A204.1 (cell line): ENCODE data around the gene INPP4B.
"Not testable (repeated sequence)": the region's sequence is repeated elsewhere in the genome, so short reads cannot be mapped to it uniquely, and the experiment has no call there.

Experiments
- FAIRE-seq: peaks from 2 replicates; lab custom pipeline; 2012; peaks lifted over from hg19 to GRCh38; lab: Jason Lieb, UNC

INPP4B gene

DNA sequence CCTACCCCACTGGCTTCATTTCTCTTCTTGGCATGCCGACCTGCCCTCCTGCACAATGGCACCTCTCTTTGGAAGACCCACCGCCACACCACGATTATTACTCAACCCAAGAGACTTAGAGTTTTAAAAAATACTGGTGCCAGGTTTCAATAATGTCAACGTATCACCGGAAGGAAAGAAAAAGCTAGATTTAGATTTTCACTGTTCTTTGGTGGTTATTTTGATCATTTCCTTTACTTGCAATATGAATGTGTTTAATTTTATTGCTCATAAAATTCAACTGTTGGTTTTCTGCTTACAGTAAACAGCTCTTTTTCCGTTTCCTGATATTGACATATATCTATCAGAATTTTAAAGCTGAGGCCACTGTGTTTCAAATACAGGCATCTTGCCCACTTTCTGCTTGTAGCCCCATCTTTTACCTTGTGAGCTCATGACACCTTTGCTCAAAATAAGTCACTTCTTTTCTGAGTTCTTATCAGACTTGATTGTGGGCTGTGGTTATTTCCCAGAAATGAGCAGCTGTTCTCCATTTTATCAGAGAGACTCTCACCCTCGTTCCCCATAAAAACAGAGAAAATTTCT lies 439.1 kb downstream of the INPP4B start:
- FAIRE-seq: peak; percentile 100

DNA sequence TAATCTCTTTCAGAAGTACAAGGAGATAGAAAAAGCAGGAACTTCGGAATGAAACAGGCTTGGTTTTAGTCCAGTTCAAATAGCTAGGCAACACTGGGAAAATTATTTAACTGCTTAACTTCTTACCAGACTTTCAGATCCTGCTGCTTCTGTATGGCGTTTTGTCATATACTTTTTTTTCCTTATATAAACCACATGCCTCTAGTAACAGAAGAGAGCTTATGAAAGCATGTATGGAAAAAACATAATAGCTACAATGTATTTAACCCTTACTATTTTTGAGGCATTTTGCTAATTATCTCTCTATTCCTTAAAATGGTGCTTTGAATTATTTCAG lies 439.6 kb downstream of the INPP4B start:
- no peak for FAIRE-seq

DNA sequence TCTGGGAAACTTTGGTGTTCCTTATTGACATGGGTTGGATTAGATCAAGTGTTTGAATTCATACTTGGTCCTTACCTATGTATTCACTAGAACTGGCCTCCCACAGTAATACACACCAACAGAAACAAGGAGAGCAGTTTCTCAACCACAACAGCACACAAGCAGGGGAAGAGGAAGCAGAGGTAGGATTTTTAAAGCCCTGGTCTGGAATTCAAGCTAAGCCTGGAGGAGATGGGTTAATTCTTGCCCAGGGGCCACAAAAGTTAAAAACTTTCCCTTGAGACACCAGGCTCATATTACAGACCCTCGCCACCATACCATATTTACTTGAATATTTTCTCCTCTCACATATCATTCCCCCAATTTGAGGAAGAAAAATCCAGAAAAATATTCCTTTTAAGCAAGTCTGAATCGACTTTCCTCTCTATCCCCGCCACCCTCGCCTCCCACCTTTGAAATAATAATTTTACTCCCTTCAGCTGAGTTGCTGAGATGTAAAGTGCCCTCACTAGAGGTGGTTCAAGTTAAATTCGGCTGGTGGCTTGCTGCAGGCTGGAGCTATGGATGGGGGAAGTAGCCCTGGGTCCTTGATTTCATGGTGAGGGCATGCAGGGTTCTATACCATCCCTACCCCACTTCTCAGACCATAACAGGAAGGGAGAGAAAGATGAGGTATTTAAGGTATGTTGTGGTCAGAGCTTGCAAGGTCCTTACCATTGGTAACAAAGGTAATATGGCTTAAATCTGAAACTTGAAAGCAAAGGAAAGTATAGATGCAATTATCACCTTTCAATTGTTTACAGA lies 440.2 kb downstream of the INPP4B start:
- no peak for FAIRE-seq

DNA sequence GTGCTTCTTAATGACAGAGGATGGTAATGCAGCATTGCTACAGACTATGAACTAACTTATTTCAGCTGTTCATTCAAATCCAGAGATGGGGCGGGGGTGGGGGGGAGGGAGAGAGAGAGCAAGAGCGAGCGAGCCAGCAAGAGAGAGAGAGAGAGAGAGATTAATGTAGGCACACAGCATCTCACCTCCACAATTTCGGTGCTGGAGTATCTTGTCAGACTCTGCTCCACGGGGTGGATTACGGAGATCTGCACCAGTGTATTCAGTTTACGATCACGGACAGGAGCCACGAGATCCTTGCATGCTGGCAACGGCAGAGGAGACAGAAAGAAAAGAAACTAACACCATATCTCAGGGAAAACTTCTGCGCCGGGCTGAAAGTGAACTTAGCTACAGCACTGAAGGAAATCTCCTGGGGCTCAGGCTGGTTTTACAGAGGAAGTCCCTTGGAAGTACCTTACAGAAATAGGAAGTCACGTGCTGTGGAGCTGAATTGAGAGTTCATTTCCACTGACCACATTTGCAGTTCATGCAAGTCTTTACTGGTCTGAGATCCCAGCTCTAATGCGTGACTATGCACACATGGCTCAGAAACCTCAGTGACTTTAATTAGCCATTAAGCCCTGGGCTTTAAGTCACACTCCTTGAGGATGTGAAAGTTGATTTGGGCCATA lies 440.9 kb downstream of the INPP4B start:
- no peak for FAIRE-seq

DNA sequence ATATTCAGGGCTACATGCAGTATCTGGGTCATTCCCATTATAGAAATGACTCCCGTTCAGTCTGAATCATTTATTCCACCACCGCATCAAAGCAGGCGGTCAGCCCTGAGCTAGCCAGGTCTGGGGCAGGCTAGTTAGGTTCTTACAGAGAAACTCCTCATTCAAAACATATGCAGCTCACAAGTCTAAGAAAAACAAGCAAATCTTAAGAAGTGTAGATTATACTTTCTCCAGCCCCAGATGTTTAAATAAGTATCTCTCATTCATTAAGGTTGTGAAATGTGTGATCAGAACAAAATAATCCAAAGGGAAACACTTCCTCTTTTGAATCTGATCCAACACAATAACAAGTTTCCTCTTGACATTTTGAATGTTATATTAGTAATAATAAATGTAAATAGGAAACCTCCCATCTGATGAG lies 441.9 kb downstream of the INPP4B start:
- FAIRE-seq: no peak

DNA sequence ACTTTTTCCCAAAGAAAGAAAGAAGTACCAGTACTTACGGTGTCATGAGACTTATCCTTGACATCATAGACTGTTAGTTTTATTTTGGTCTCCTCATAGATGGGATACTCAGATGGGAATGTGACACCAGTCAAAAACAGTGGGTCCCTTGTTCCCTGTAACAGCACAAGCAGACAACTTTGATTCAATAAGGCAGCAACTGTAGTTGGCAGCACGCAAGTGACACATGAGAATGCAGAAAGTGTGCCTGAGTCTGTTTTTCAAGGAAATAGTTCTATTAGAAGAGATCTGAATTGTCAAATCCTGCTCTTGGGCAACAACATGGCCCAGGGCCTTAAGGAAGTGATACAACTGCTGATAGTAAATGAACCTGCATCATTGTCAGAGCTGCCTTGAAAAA lies 443.2 kb downstream of the INPP4B start:
- FAIRE-seq: no peak

DNA sequence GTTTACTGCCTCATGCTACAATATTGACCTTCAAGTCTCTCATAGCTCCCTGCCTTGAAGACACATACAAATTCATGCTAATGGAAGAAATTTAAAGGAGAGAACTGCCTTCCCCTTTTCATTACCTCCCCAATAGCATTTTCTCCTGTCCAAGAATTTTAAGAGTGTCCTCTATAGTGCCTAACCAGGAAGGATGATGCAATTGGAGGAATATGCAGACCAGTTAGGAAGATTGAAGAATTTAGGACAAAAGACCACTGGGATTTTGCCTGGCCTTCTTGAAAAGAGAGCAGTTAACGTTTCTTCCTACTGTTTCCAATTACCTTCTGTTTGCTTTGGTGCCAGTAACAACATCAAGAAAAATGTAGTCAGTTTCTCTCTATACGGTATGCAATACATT lies 443.9 kb downstream of the INPP4B start:
- FAIRE-seq: peak; percentile 100

DNA sequence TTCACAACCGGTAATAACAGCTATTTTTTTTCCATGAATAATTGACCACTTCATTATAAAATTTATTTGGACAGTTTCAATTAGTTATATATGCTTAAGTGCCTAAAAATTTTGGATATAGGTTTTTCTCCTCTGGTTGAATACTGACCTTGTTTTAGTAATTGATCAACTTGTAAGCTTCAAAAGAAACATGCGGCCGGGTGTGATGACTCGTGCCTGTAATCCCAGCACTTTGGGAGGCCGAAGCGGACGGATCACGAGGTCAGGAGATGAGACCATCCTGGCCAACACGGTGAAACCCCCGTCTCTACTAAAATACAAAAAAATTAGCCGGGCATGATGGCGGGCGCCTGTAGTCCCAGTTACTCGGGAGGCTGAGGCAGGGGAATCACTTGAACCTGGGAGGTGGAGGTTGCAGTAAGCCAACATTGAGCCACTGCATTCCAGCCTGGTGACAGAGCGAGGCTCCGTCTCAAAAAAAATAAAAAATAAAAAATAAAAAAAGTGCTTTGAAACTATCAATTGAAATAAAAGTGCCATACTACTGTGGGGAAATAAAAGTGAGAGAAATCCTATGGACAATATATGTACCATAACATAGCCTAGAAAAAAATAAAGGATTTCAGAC lies 448.6 kb downstream of the INPP4B start:
- not testable (repeated sequence) for FAIRE-seq

DNA sequence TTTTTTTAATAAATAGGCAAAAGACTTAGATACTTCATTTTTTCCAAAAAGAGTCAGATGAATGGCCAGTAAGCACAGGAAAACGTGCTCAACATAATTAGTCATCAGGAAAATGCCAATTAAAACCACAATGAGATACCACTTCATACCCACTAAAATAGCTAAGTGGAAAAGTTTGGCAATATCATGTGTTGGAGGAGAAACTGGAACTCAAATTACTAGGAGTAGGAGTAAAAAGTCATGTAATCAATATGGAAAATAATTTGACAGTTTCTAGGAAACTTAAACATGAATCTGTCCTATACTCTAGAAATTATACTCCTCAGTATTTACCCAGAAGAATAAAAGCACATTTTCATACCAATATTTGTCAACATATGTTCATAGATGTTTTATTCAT lies 449.8 kb downstream of the INPP4B start:
- FAIRE-seq: peak; percentile 19

DNA sequence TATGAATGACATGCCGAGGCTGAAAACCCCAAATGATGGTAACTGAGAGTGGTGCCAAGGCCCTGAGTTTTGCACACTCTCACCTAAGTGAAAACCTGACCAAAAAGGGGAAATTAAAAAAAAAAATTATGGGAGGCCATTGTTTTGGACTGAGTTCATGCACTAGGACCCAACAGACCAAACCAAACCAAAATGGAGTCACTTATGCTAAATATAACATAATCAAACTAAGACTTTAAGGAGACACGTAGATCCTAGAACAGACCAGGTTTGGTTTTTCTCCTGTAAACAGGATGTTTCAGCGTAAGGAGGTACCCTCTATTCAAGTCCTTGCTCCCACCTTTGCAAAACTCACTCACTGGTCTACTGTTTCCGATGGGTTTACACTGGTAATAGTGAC lies 453.0 kb downstream of the INPP4B start:
- no peak for FAIRE-seq

DNA sequence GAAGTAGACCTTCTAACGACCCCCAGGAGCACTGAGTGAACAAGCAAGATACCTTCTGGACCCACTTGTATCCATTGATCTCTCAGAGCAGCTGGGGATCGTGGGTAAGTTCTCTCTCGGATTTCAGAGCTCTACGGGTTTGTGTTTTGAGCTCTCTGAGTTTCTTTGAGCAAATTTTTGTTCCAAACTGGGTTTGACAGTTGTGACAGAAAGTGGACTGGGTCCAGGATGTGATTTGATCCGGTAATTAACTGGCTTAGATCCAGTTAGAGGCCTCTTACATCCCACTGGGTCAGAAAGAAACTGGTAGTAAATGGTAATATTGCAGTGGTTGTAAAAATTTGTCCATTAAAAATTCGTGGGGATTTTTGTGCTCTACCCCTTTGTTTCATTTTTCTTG lies 459.2 kb downstream of the INPP4B start:
- FAIRE-seq: no peak

DNA sequence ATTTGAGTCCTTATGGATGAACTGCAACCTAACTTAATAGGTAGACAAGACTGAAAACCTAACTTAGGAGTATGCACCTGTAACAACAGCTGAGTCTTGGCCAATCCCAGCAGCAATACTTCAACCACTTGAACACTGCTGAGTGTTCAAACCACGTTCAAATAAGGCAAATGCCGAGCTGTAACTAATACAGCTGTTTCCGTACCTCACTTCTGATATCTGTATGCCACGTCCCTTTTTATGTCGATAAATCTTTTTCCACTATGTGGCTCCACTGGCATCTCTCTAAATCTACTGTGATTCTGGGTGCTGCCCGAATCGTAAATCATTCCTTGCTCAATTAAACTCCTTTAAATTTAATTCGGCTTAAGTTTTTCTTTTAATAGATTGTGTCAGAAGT lies 459.7 kb downstream of the INPP4B start:
- FAIRE-seq: no peak

DNA sequence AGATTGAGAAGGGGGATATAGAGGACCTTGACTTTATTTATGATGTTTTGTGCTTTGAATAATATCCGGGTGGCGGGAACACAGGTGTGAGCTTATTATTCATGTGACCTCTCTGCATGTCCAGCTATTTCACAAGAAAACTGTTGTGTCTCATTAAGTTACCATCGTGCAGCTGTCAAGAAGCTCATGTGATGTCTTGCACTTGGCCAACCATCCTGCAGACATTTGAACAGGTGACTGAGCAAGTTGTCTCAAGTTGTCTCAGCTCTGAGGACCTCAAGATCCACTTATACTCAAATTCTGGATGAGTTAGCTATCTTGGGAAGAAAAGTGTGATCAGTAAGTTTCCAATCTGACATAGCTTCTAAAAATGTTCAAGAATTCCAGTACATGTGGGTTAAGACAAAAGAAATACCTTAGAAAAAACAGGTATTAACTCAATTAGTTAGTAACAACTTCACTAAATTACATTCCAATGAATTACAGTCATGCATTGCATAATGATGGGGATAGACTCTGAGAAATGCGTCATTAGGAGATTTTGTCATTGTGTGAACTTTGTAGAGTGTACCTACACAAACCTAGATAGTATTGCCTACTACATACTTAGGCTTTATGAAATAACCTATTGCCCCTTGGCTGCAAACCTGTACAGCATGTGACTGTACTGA lies 462.2 kb downstream of the INPP4B start:
- FAIRE-seq: no peak

DNA sequence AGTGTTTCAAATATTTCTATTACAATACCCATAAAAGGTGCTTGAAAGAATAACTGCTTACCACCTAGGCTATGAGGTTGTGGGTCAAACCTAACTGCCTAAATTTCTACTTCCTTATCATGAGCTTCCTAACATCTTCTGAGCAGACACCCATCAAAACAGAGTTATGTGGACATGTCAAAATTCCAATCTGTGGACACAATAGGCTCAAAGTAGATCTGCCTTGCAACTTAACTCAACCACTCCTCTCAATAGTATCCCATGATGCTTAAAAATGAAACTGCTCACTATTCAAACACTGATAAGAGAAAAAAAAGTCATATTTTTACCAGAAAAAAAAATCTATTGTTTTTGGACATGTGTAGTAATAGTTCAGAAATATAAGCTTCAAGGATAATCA lies 462.7 kb downstream of the INPP4B start:
- no peak for FAIRE-seq

DNA sequence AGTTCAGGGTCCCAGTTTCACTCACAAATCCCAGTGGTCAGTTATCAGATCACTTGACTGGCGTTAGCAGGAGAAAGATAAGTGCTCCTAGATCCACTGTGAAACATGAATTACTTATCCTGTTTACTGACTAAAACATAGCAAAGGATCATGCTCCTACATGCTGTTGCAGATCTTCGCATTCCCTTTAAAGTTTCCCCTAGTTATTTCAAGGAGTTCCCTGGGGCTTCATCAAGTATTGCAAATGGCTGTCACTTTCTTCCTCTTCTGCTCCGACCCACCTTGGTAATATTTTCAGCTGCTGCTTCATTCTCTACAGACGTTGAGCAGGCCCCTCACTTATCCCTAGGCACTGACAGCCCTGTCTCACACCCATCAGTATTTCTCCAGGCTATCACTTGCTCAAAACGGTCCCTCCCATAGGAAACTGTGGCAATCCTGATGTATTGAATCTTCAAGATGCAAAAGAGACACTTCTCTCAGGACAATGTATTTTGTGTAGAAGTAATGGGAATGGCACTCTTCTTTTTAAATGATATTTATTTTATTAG lies 466.0 kb downstream of the INPP4B start:
- no peak for FAIRE-seq

DNA sequence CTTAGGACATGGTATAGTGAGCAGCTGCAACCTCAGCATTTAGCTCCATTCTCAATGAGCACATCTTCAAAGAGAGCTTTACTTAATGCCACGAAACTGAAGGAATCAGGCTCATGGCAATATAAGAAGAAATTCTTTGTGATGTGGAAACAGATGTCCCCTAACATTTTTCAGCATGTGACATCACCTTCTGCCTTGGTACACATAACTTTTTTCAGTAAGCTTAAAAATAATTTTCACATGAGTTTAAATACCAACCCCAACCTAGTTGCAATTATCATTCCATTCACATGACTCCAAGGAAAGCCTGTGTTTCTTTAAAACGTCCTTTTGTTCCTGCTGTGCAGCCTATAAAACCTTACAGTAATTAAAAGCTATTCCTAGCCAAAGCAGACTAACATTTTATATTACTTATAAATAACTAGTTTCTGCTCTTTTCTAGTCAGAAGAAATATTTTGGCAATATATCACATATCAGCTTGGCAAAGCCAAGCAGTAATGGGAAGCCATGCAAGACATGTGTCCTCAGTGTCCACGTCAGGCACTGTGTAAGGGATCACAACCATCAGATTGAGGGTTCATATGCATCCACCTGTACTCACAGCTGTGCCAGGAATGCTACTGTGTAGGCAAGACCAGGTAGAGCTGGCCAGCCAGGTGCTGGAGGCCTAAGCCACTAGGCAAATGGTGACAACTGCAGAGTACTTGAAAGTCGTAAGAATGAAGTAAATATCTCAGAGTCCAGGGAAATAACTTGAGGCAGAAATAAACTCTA lies 466.6 kb downstream of the INPP4B start:
- peak; percentile 98 for FAIRE-seq

DNA sequence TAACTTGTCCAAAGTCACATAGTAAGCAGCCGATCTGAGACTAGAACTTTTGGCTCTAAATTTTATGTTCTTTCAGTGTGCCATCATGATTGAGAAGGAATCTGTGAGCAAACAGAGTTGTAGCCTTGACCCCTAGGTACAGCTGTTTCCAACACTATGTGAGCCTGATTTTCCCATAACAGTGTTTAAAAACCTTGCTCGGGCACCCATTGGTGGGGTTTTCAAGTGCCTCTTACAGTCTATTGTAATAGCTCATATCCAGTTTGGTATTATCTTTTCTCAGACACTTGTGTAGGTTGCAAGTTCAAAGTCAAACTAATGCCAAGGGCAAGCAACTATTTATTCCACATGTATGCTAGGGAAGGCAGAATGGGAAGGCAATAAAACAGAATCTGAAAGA lies 467.9 kb downstream of the INPP4B start:
- FAIRE-seq: no peak

DNA sequence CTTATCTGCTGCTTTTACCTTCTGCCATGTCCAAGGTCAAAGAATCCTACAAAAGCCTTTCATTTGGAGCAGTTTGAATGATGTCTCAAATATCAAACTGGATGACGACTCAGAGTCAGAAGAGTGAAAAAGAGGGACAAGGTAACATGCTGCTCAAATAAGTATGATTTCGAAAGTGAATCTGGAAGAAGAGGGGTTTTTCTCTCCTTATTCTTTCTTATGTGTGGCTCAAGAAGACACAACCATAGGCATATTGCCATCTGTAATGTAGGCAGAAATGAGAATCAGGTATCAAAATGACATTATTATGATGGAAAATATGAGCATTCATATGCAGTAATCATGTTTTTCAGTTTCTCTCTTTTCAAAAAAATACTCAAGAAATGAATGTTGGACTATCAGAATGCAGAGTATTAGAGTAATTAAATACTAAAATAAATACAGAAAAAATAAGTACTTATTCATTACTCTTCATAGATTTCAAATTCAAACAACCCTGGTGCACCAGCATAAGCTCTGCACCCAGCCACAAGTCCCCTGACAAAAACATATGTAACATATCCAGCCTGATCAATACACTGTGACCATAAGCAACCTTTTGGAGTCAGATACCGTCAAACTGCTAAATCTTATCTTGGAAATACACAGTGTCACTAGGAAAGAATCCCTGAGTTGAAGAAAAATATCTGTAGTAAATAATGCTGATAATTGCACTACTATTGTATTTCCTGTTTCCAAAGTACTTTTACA lies 468.6 kb downstream of the INPP4B start:
- FAIRE-seq: no peak

DNA sequence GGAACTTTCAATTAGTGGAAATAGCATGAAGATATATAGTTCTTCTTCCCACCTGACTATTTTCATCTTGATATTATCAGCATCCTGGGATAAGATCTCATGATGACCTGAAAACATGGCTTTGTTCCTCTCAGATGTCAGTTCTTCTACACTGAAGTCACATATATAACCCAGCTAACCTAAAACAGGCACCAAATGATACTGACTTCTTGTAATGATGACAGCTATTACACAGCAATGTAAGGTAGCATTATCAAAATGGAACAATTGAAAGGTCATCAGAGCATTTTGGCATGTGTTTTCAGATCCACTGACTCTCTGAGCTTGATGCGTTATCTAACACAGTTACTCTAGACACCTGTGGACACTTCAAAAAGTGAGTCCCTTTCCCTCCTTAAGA lies 469.9 kb downstream of the INPP4B start:
- no peak for FAIRE-seq

DNA sequence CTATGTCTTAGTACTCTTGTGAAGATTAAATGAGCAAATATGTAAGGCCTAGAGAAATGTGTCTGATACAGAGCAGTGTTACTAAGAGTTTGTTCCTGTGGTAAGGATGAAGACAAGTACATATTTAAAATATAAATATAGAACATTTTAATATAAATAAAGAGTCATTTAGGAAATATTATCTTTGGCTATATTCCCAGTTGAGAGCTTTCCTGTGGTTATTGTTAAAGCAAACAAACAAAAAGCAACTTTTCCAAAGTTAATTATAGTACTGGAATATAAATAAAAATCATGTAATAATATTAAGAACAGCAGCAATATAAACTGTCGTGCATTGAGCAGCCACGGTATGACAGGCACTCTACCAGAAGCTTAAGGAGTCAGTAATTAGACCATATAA lies 472.5 kb downstream of the INPP4B start:
- FAIRE-seq: peak; percentile 32
